NCI-H1436 treated with DMSO at 0.1 percent for 48 hours (cell line): ENCODE data around the gene BAG5.

ENCODE experiments used
- DNase-seq: peaks from one replicate; lab custom pipeline; 2025; lab: John Stamatoyannopoulos, UW

BAG5 gene

DNA sequence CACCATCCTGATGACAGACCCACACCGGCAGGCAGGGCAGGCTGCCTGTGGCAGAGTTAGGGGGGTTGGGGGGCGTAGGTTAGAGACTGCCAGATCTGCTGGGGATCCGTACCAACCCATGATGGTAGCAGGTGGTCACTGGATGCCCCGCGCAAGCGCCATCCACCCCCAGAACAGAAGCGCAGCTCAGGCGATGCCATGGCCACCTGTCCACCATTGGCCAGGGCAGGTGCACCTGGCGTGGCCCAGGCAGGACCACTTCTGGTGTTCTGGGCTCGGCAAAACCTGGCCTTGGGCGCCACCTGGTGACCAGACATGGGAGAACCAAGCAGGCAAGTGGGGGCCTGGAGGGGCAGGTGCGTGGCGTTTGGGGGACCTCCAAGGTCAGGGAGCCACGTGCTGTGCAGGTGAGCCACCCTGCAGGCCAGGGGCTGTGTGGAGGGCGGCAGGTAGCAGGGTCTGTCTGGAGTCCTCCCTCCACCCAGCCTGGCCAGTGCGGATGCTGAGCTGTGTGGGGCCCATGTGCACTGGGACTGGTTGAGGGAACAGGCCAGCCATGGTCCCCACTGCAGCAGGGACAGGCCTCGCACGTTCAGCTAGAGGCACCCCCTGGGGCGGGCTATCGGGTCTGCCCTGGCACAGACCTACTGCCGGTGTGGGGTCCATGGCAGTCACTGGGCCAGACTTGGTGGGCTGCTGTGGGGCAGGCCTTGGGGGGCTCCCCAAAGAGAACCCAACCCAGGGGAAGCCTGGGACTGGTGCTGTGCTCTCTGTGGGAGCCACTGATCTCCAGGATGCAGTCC lies 15.6 kb downstream of the BAG5 start:
- peak; percentile 39 for DNase-seq

DNA sequence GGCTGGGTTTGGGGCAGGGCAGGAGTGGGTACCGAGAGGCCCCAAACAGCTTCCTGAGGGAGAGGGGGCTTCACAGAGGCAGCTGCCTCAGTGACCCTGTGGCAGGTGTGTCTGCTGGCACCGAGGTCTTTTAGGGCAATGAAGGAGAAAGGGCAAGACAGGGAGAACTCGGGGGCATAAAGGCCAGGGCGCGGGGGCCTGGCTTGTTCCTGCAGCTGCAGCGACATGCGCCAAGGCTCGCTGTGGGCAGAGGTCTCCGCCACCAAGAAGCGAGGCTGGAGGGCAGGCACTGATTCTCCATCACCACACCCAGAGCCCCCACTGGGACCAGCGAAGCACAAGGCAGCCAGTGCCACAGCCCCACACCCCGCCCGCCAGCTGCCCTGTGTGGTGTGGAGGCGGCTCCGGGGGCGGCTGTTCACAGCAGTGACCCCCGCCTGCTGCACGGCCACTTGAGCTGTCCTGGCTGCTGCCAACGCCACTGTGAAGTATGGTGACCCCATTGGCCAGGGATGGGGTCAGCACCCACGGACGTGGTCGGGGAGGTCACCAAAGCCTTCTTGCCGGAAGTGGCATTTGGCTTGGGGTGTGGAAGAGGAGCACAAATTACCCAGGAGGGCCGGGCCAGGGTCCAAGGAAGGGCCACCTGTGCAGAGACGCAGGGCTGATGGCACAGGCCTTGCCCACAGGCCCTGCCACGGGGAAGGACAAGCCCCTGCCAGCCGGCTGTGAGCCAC lies 16.4 kb downstream of the BAG5 start:
- no peak for DNase-seq

- no peak for DNase-seq
Measured at GRCh38 chr14:103545219-103545914, 17.1 kb downstream of the BAG5 start.

DNA sequence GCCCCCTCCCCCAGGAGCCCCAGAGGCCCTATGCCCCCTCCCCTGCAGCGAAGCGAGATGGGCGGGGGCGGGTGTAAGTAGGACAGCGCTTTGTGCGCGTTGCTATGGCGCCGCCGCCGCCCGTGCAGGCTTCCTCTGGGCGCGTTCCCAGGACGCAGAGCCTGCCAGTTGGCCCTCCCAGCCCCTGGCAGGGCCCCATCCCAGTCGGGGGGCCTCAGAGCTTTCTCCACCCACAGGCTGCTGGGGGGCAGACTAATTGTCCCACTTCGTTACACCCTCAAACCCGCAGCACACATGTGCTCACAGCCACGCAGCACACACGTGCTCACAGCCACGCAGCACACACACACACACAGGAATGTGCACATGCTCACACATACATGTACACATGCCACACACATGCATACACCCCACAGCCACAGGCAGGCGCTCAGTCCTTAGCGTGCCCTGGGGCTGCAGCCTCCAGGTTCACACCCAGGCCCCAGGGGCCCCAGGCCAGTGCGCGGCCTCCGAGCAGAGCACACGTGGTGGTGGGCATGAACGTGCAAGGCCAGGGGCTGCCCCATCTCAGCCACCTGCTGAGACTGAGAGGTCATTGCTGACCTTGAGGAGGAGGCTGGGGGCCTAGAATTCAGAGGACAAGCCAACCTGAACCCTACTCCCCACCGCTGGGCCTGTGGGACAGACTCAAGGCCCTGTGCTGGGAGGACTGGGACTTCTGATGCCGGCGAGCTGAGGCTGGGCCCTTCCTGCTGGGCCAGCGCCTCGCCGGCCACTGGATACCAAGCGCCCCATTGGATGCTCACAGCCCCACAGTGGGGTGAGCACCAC lies 17.9 kb downstream of the BAG5 start:
- peak; percentile 24 for DNase-seq

DNA sequence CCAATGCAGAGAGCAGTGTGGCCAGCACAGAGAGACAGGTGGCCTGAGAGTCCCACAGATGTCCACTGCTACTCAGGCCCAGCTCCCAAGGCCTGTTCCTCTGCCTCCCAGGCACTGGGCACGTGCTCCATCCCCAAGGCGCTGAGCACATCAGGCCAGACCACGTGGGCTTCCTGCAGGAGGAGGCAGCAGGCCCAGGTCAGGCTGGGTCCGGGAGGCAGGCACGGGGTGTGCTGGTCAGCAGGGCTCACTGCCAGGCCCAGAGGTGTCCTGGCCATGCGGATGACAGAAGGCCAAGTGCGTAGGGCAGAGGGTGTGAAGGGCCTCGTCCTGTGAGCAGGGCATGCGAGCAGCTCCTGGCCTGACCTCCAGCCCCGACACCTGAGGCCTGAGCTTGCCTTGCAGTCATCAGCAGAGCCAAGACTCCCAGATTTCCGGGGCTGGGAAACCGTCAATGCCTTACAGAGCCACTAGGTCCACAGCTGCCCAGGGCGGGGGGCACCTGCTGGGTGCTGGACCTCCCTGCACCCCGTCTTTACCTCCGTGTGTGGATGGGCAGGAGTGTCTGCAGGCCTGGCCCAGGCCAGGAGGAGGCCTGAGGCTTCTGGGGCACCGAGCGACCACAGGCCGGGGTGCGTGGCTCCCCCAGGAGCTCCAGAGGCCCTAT lies 18.6 kb downstream of the BAG5 start:
- no peak for DNase-seq

DNA sequence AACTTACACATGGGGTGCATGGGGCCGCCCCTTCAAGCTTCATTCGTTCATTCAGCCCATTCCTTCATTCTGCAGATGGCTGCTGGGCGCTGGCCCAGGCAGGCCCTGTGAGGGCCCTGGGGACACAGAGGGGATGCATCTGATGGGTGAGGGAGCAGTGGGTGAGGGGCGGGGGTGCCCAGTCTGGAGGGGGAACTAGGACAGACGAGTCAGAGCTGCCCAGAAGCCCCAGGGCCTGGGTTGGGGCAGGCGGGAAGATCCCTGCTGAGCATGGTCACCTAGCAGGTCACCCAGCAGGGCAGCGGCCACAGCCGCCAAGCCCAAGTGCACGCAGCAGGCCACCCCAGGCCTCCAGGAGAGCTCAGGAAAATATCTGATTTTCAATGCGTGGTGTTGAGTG lies 19.3 kb downstream of the BAG5 start:
- no peak for DNase-seq

- no peak for DNase-seq
Measured at GRCh38 chr14:103542605-103543088, 19.8 kb downstream of the BAG5 start.

DNA sequence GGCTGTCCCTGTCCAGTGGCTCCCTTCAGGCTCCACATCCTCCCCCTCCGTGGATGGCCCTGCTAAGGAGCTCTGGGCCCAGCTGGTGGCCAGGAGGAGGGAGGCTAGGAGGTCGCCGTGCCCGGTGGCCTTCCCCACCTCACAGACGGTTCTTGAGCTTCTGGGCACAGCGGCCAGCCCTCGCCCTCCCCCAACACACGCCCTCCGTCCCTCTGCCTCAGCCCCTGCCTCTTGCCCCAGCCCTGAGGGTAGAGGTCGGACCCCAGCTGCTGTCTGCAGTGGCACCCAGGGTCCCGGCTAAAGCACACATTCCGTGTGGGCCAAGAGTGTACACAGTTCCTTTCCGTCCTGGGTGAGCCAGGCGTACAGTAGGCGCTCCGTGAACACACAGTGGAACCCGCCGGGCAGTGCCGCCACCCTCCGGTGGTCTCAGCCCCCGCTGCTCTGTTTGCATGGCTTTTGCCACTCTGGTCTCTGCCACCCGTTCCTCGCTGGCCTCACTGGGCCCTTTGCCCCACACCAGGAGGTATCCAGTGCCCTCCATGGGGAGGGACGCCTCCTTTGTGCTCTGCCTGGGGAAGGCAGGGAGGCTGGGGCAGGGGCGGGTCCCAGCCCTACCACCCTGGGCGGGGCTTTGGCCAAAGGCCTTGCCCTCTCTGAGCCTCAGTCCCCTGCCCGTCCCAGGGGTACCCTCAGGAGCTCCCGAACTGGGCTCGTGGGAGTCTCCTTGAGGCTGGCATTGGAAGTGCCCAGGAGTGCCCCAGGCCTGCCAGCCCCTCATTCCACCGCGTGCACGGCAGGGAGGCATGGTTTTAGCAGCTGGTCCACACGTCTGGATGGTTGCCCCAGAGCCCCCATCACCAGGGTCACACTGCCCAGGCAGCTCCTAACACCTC lies 20.5 kb downstream of the BAG5 start:
- no peak for DNase-seq

DNA sequence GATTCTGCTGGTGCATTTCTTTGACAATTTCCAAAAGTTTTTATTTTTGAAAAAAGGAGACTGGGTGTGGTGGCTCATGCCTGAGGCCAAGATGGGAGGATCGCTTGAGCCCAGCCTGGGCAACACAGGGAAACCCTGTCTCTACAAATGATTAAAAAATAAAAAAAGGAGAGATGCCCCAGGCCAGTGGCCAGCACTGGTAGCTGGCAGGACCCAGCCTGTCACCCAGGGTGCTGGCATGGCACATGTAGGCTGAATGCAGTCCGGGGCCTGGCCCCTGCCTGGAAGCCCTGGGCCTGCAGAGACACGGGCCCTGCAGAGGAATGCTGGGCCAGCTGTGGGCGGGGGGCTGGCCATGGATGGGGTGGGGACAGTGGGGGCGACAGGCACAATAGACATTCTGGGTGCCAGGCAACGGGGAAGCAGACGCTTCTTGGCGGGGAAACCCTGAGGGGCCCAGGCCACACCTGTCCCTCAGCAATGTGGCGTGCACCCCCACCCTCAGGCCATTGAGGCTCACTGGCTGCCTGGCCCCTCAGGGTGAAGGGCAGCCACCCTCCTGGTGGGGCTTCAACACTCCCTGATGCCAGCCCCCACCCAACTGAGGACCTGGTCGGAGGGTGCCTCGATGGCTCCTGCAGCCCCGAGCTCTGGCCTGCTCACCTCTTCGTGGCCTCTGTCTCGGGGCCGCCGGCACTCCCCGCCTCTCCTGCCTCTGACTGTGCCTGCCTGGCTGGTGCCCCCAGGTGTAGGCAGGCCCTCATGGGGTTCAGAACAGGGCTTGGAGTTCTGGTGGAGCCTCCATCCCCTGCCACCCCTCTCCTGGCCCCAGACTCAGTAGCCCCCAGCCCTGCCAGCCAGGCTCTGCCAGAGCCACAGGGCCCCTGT lies 21.4 kb downstream of the BAG5 start:
- no peak for DNase-seq

DNA sequence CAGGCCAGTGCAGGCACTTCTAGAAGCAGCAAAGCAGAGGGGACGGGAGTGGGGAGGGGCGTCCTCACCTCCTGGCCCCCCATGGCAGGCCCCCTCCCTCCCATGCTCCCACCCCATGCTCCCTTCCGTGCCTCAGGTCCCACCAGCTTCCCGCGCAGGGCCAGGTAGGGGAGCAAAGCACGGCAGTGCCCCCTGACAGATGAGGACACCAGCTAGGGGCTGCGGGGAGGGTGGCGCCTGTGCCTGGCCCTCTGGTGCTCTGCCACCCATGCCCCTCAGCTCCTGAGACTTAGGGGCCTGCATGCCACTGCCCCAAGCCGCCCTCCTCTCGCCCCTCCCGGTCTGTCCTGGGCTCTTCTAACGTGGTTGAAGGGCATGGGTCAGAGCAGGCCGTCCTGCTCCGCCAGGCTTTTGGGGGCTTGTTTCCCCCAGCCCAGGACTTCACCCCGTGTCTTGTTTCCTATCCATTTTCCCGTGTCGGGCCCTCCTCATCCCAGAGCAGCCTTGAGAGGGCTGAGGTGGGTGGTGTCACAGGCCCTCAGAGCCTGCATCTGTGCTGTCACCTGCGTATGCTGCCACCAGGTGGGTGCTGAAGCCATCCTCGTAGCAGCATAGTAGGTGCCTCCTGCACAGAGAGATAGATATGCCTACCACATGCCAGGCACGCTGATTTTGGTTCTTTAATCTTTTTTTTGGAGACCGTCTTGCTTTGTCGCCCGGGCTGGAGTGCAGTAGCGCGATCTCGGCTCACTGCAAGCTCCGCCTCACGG lies 23.2 kb downstream of the BAG5 start:
- DNase-seq = no peak

GRCh38 chr14:103538291-103539055 lies 24.0 kb downstream of the BAG5 start:
- DNase-seq = no peak

DNA sequence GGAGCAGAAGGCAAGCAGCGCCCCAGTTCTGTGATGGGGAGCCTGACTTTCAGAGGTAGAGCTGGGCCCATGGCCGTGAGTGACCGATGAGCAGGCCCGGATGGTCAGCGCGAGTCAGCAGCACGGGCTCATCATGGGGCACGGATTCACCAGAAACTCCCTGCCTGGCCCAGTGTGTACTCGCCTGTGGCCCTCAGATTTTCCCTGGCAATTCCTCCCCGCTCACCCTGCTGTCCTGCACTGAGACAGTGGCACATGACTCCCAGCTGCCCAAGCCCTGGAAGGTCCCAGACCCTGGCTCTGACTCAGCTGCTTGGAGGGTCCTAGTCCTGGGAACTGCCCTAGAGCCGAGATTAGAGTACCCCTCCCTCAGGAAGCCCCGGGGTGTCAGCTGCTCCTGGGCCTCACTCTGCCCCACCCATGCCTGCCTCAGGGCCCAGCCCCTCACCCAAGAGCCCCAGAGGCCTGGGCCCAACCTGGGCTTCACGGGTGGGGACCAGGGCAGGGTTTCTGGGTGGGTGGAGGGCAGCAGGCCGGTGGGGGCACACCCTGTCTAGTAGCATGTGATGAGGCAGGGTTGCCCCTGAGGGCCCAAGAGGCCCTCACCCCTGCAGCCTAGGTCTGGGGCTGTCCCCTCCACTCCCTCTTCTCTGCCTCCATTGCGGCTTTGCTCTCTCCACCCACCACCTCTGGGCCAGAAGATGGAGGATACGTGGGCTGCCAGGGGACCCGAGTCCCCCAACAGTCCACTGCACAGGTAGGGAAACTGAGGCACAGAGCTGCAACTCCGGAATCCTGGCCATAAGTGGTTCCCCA lies 25.1 kb downstream of the BAG5 start:
- no peak for DNase-seq

DNA sequence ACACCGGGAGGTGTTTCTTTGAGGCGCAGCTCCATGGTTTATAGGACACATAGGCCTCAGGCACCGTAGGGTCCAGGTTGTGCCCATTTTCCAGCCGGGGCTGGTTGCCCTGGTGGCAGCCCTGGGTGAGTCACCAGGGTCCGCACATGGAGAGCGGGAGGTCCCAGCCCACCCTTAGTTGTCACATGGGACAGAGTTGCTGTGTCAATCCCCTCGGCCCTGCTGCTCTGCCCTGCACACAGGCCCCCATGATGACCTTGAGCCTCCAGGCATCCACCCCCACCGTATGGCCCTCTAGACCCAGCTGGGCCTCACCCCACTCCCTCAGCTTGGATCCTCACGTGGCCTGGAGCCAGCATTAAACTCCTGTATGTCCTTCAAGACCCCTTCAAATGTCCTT lies 25.8 kb downstream of the BAG5 start:
- no peak for DNase-seq

DNA sequence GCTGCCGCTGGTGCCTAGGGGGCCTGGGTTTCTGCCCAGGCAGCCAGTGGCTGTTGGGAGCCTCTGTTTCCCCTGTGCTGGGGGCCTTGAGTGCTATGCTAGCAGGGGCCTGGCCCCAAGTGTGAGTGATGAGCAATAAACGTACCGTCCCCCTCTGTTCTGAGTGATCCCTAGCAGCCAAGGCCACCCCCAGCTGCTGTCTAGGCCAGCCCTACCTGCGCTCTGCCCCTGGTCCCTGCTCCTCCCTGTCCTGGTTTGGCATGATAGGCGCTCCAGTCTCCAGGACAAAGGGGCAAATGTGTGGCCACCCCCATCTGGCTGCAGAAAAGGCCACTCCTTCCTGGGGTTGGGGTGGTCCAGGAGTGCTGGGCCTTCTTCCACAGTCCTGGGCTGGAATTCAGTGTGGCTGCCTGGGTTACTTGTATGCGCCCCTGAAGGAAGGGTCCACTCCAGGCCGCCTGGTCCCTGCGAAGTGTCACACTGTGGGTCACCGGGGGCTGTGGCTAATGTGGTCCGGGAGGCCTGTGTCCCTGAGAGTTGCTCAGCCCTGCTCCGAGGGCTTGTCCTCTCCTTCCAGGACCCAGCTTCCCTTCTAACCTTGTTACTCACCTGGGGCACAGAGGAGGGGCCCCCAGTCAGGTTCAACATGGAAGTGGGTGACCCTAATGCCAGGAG lies 26.4 kb downstream of the BAG5 start:
- DNase-seq = no peak

DNA sequence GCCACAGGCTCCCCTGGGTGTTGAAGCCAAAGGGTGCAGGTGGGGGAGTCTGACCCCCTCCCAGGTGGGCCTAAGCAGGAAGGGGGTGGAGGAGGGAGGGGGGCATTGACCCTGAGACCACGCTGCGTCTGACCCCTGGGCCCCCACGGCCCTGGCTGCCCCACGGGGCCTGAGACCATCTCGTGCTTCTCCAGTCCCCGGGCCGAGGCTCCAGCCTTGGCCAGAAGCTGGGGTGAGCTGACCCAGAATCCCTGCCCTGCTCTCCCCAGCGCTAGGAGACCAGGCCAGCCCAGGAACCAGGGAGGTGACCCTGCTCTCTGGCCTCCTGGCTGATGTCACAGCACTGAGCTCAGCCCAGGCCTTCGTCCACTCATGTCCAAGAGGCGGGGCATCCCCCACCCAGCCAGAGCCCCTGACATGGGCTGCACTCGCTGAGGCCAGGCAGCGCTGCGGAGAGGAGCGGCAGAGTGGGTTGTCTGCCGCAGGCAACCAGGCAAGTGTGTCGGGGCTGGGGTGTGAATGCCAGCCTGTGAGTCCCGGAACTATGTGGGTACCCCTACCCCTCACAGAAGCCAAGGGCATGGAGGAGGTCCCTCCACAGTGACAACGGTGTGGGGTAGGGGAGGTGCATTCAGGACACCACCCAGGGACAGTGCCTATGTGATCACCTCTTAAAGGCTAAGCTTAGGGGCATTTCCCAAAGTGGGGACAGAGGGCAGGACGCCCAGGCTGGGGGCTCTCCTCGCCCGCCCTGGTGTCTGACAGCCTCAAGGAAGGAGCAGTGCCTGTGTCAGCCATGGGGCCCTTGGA lies 27.2 kb downstream of the BAG5 start:
- DNase-seq = no peak
